Skeletal muscle tissue (tissue), 4 donors: ENCODE measurements around the gene SMC2. TPM values are rescaled to one million over a fixed set of nuclear protein-coding genes. Genes with fewer than 3 reads are reported as not detected.

Source experiments
- H3K27ac ChIP-seq: one replicate; pipeline ENCODE4 v1.7.0; 2013; ENCODE audit warnings: mild to moderate bottlenecking, low read depth, low read length, inconsistent platforms
- H3K27me3 ChIP-seq, 3 donors: one replicate each; pipeline ENCODE4 v1.7.0; 2013; ENCODE audit warnings: low read length in 3 of 3; ENCODE audit not compliant: control insufficient read depth in 3 of 3, insufficient read depth in 3 of 3
- H3K36me3 ChIP-seq, 3 donors: one replicate each; pipeline ENCODE4 v1.7.0; 2013; ENCODE audit warnings: low read length in 3 of 3; ENCODE audit not compliant: control insufficient read depth in 3 of 3, insufficient read depth in 3 of 3
- H3K4me1 ChIP-seq, 3 donors: one replicate each; pipeline ENCODE4 v1.7.0; 2013; ENCODE audit warnings: low read length in 3 of 3, mild to moderate bottlenecking in 3 of 3; ENCODE audit not compliant: control insufficient read depth in 3 of 3, insufficient read depth in 3 of 3
- H3K4me3 ChIP-seq, 3 donors: one replicate each; pipeline ENCODE4 v1.7.0; 2013; ENCODE audit warnings: low read length in 3 of 3
- H3K9ac ChIP-seq, 3 donors: one replicate each; pipeline ENCODE4 v1.7.0; 2013; ENCODE audit warnings: low read length in 3 of 3, mild to moderate bottlenecking in 3 of 3, moderate library complexity in 2 of 3, low read depth in 1 of 3
- H3K9me3 ChIP-seq, 3 donors: one replicate each; pipeline ENCODE4 v1.7.0; 2013; ENCODE audit warnings: low read length in 3 of 3; ENCODE audit not compliant: control insufficient read depth in 3 of 3
- total RNA-seq: library from RNA; depleted of rRNA; stranded (reverse); fragments of >200 nt; gene quantifications from one replicate; pipeline ENCODE4 v1.2.3, GENCODE V29; 2014
- donor health status: Osteomylitis.

The SMC2 gene
- total RNA-seq, 1 donor from 2014 or later, result 11.5 TPM

GRCh38 chr9:104080983-104081382, 13.1 kb upstream of the SMC2 start:
- Histone ChIP-seq H3K9me3 (no peaks in the 10 kb centered on the region), H3K27me3 (no peaks in the 10 kb centered on the region), H3K27ac (no peak overlapping the region), H3K36me3 (no peaks in the 10 kb centered on the region), H3K4me3 (no peak overlapping the region), H3K4me1 (no peaks in the 10 kb centered on the region), H3K9ac (no peak overlapping the region)

GRCh38 chr9:104082168-104082567, 11.9 kb upstream of the SMC2 start:
- no peak overlapping the region for H3K9ac ChIP-seq
- H3K27ac ChIP-seq, result no peak overlapping the region
- H3K27me3 ChIP-seq, result no peaks in the 10 kb centered on the region
- H3K4me1 ChIP-seq, result no peaks in the 10 kb centered on the region
- no peak overlapping the region for H3K4me3 ChIP-seq
- H3K36me3 ChIP-seq, result no peaks in the 10 kb centered on the region
- no peaks in the 10 kb centered on the region for H3K9me3 ChIP-seq

- no peak overlapping the region for H3K4me3 ChIP-seq
- no peaks in the 10 kb centered on the region for H3K36me3 ChIP-seq
- no peak overlapping the region for H3K27ac ChIP-seq
- no peak overlapping the region for H3K9ac ChIP-seq
- no peaks in the 10 kb centered on the region for H3K27me3 ChIP-seq
- no peaks in the 10 kb centered on the region for H3K4me1 ChIP-seq
- no peaks in the 10 kb centered on the region for H3K9me3 ChIP-seq
These were observed 8.6 kb upstream of the SMC2 start for GRCh38 chr9:104085525-104085924.

GRCh38 chr9:104087894-104088293, 6.2 kb upstream of the SMC2 start:
- H3K9me3 ChIP-seq, result no peaks in the 10 kb centered on the region
- no peak overlapping the region for H3K9ac ChIP-seq
- no peaks in the 10 kb centered on the region for H3K27me3 ChIP-seq
- no peaks in the 10 kb centered on the region for H3K36me3 ChIP-seq
- H3K27ac ChIP-seq, result no peak overlapping the region
- peaks cover 10 to 14% (median 13%) of the 10 kb centered on the region in 3 donors for H3K4me1 ChIP-seq
- no peak overlapping the region for H3K4me3 ChIP-seq

- no peak overlapping the region for H3K4me3 ChIP-seq
- no peaks in the 10 kb centered on the region for H3K36me3 ChIP-seq
- H3K27me3 ChIP-seq, result no peaks in the 10 kb centered on the region
- peaks cover 14 to 17% (median 15%) of the 10 kb centered on the region in 3 donors for H3K4me1 ChIP-seq
- H3K27ac ChIP-seq, result no peak overlapping the region
- H3K9me3 ChIP-seq, result no peaks in the 10 kb centered on the region
- H3K9ac ChIP-seq, result no peak overlapping the region
These were observed 5.7 kb upstream of the SMC2 start for GRCh38 chr9:104088416-104088815.

GRCh38 chr9:104090578-104090977, 3.5 kb upstream of the SMC2 start:
- Histone ChIP-seq H3K27ac (no peak overlapping the region), H3K4me3 (no peak overlapping the region), H3K36me3 (no peaks in the 10 kb centered on the region)

GRCh38 chr9:104091116-104091515, 3.0 kb upstream of the SMC2 start:
- H3K9ac ChIP-seq, result no peak overlapping the region
- H3K36me3 ChIP-seq, result no peaks in the 10 kb centered on the region
- H3K4me1 ChIP-seq, result peaks cover 19 to 27% (median 20%) of the 10 kb centered on the region in 3 donors
- H3K9me3 ChIP-seq, result no peaks in the 10 kb centered on the region
- H3K4me3 ChIP-seq, result no peak overlapping the region
- peak overlapping the region; percentile 9 for H3K27ac ChIP-seq
- H3K27me3 ChIP-seq, result no peaks in the 10 kb centered on the region

More at GRCh38 chr9:104090578-104090977, 3.5 kb upstream of the SMC2 start:
- peaks cover 19 to 27% (median 20%) of the 10 kb centered on the region in 3 donors for H3K4me1 ChIP-seq
- no peaks in the 10 kb centered on the region for H3K9me3 ChIP-seq
- H3K9ac ChIP-seq, result no peak overlapping the region
- no peaks in the 10 kb centered on the region for H3K27me3 ChIP-seq

- H3K27me3 ChIP-seq, result no peaks in the 10 kb centered on the region
- no peaks in the 10 kb centered on the region for H3K36me3 ChIP-seq
- no peak overlapping the region for H3K4me3 ChIP-seq
- peaks cover 19 to 27% (median 20%) of the 10 kb centered on the region in 3 donors for H3K4me1 ChIP-seq
- peak overlapping the region; percentile 9 for H3K27ac ChIP-seq
- peak overlapping the region in 1 of 3 donors; percentile 7 for H3K9ac ChIP-seq
- H3K9me3 ChIP-seq, result no peaks in the 10 kb centered on the region
These were observed 2.4 kb upstream of the SMC2 start for GRCh38 chr9:104091708-104092107.

- H3K4me1 ChIP-seq, result peaks cover 19 to 27% (median 20%) of the 10 kb centered on the region in 3 donors
- H3K27me3 ChIP-seq, result no peaks in the 10 kb centered on the region
- no peak overlapping the region for H3K27ac ChIP-seq
- H3K36me3 ChIP-seq, result no peaks in the 10 kb centered on the region
- H3K4me3 ChIP-seq, result no peak overlapping the region
- no peaks in the 10 kb centered on the region for H3K9me3 ChIP-seq
- no peak overlapping the region for H3K9ac ChIP-seq
These were observed 1.9 kb upstream of the SMC2 start for GRCh38 chr9:104092192-104092591.

GRCh38 chr9:104092875-104093600, 1.1 kb upstream of the SMC2 start:
- Histone ChIP-seq H3K27ac (peak overlapping the region; percentile 96), H3K27me3 (no peaks in the 10 kb centered on the region), H3K4me1 (peaks cover 19 to 27% (median 20%) of the 10 kb centered on the region in 3 donors), H3K9ac (peak overlapping the region; percentile 88 to 92 (median 91)), H3K9me3 (no peaks in the 10 kb centered on the region), H3K36me3 (no peaks in the 10 kb centered on the region), H3K4me3 (peak overlapping the region; percentile 84 to 95 (median 88))
